ENCODE measurements around the gene PILRA.

- TF ChIP-seq, protein P1, sequence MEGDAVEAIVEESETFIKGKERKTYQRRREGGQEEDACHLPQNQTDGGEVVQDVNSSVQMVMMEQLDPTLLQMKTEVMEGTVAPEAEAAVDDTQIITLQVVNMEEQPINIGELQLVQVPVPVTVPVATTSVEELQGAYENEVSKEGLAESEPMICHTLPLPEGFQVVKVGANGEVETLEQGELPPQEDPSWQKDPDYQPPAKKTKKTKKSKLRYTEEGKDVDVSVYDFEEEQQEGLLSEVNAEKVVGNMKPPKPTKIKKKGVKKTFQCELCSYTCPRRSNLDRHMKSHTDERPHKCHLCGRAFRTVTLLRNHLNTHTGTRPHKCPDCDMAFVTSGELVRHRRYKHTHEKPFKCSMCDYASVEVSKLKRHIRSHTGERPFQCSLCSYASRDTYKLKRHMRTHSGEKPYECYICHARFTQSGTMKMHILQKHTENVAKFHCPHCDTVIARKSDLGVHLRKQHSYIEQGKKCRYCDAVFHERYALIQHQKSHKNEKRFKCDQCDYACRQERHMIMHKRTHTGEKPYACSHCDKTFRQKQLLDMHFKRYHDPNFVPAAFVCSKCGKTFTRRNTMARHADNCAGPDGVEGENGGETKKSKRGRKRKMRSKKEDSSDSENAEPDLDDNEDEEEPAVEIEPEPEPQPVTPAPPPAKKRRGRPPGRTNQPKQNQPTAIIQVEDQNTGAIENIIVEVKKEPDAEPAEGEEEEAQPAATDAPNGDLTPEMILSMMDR (IDR thresholded peaks at IDR 0.05): no peak
- no peak for TF ChIP-seq POLR2A (IDR thresholded peaks at IDR 0.05)
These were observed 71.3 kb downstream of the PILRA start for GRCh38 chr7:100444311-100445278.

All from suprapubic skin (tissue), 3 donors.